ENCODE results near the gene CIDEA. TPM values are rescaled to one million over a fixed set of nuclear protein-coding genes. Genes with fewer than 3 reads are reported as not detected.

Gene CIDEA
- total and polyA plus RNA-seq, 9 of the 15 experiments (the other 6 are each of a cell fraction or from before 2014, with no cell fraction given) = not detected

- TF ChIP-seq CEBPZ (IDR thresholded peaks at IDR 0.05; ENCODE audit: borderline replicate concordance, low read depth, low read length) (no peak), ZNF274 (IDR thresholded peaks at IDR 0.05; ENCODE audit: borderline replicate concordance, low read depth, low read length) (no peak), DPF2 (IDR thresholded peaks at IDR 0.05) (peak; percentile 74), PML (IDR thresholded peaks at IDR 0.05; ENCODE audit: low read length) (no peak), RREB1 (CRISPR knock-in tag; IDR thresholded peaks at IDR 0.05) (no peak), ZBTB34 (CRISPR knock-in tag; IDR thresholded peaks at IDR 0.05) (no peak), FOS (IDR thresholded peaks at IDR 0.05; ENCODE audit: extremely low read depth, insufficient read length) (no peak), ZNF609 (CRISPR knock-in tag; IDR thresholded peaks at IDR 0.05; ENCODE audit: borderline replicate concordance) (no peak), KLF1 (tag; IDR thresholded peaks at IDR 0.05) (0 out of 2 replicates have a peak, but pooled peaks have one; percentile 32), PKNOX1 (IDR thresholded peaks at IDR 0.05) (no peak)
Observed at GRCh38 chr18:12233378-12233777, 20.8 kb upstream of the CIDEA start (continued).

All from K562 (cell line).